Fibroblast of lung (primary cell): ENCODE results near the gene DPYSL3.

Source experiments
- EZH2 ChIP-seq: IDR thresholded peaks from 2 replicates; pipeline ENCODE4 v1.5.1; 2012; ENCODE audit warnings: low read length, control low read depth, mild to moderate bottlenecking; ENCODE audit errors: missing control alignments
- TF ChIP-seq, protein P1 (sequence below), 2 donors: IDR thresholded peaks in 1 of 2; conservative IDR thresholded peaks in 1 of 2; 1 replicate in 1 of 2; 2 replicates in 1 of 2; pipeline ENCODE4 v1.5.1; 2011 to 2012; ENCODE audit warnings: low read length in 2 of 2, control low read depth in 1 of 2, inconsistent platforms in 1 of 2, low read depth in 1 of 2, mild to moderate bottlenecking in 1 of 2

DNA sequence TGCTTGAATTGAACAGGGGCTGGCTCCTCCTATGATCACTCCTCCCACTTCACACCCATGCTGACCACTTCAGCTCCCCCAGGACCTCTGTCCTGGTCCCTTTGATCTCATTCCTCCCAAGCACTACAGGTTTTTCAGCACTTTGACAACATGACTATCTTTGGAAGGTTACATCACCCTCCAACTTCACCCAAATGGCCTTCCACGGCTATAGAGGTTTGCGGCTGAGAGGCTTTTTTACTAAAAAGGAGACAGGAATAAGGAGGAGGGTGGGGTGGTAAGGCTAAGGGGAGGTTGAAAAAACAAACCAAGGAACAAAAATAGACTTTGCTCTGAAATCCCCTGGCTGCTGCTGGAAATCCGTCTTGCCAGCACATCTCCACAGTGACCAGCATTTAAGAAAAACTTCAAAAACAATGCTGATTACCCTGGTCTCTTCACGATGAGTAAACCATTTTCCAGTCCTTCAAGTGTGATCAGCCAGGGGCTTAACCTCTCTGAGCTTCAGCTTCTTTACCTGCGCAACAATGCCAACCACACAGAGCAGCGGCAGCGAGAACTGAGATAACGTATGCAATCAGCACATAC, 102.7 kb downstream of the DPYSL3 start:
- TF ChIP-seq, protein P1, sequence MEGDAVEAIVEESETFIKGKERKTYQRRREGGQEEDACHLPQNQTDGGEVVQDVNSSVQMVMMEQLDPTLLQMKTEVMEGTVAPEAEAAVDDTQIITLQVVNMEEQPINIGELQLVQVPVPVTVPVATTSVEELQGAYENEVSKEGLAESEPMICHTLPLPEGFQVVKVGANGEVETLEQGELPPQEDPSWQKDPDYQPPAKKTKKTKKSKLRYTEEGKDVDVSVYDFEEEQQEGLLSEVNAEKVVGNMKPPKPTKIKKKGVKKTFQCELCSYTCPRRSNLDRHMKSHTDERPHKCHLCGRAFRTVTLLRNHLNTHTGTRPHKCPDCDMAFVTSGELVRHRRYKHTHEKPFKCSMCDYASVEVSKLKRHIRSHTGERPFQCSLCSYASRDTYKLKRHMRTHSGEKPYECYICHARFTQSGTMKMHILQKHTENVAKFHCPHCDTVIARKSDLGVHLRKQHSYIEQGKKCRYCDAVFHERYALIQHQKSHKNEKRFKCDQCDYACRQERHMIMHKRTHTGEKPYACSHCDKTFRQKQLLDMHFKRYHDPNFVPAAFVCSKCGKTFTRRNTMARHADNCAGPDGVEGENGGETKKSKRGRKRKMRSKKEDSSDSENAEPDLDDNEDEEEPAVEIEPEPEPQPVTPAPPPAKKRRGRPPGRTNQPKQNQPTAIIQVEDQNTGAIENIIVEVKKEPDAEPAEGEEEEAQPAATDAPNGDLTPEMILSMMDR (conservative IDR thresholded peaks at IDR 0.05 in 1 of 2, IDR thresholded peaks at IDR 0.05 in 1 of 2; ENCODE audit: low read depth in 1 of 2, low read length in 2 of 2) = no peak
- TF ChIP-seq EZH2 = no peak
